Mesothelial cell of epicardium (in vitro differentiated cells): ENCODE measurements around the gene ECEL1. TPM values are rescaled to one million over a fixed set of nuclear protein-coding genes. Genes with fewer than 3 reads are reported as not detected.

ENCODE experiments used
- DNase-seq, 2 experiments: peaks; one replicate each; pipeline ENCODE4 v3.0.0; 2021; ENCODE audit warnings: low spot score in 2 of 2; ENCODE audit not compliant: unreplicated experiment in 2 of 2
- H3K27ac Mint-ChIP-seq: 2 replicates; pipeline ENCODE4 v1.8.0; 2021; ENCODE audit warnings: mixed read lengths
- H3K27me3 Mint-ChIP-seq: 2 replicates; pipeline ENCODE4 v1.8.0; 2021; ENCODE audit warnings: low read depth, mixed read lengths
- H3K36me3 Mint-ChIP-seq: 2 replicates; pipeline ENCODE4 v1.8.0; 2021; ENCODE audit warnings: mixed read lengths
- H3K4me1 Mint-ChIP-seq: 2 replicates; pipeline ENCODE4 v1.8.0; 2021; ENCODE audit warnings: mixed read lengths
- H3K4me3 Mint-ChIP-seq: 2 replicates; pipeline ENCODE4 v1.8.0; 2021; ENCODE audit warnings: mild to moderate bottlenecking, moderate library complexity, mixed read lengths
- H3K9me3 Mint-ChIP-seq: 2 replicates; pipeline ENCODE4 v1.8.0; 2021; ENCODE audit warnings: mixed read lengths
- total RNA-seq: library from RNA; stranded (reverse); gene quantifications from 3 replicates; pipeline ENCODE4 v1.2.1, GENCODE V29; 2021
- TF ChIP-seq, protein P1 (sequence below): fragments of 200-600 bp; sonication (generic); IDR thresholded peaks from one replicate; pipeline ENCODE4 v1.5.0; 2021; ENCODE audit warnings: antibody characterized with exemption; ENCODE audit not compliant: unreplicated experiment

Gene ECEL1
- total RNA-seq, 1 donor from 2014 or later = 8.8 TPM

DNA sequence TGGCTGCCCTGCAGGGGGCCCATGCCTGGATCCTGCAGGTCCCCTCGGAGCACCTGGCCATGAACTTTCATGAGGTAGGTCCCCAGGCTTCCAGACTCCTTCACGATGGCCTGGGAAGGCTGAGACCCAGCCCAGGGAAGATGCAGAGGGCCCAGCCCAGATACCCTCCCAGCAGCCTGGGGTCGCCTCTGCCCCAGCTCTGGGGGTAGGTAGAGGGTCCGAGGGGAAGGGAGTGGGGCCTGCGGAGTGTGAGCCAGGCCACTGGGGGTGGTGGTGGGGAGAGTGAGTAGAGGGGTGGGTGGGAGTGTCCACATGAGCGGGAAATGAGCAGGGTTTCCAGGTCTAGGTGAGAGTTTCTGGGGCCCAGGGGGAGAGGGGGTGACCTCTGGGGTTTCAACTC, 37.1 kb upstream of the ECEL1 start:
- Mint-ChIP-seq H3K4me3 (no peak overlapping the region), H3K4me1 (peaks cover 4% of the 10 kb centered on the region)
- TF ChIP-seq, protein P1, sequence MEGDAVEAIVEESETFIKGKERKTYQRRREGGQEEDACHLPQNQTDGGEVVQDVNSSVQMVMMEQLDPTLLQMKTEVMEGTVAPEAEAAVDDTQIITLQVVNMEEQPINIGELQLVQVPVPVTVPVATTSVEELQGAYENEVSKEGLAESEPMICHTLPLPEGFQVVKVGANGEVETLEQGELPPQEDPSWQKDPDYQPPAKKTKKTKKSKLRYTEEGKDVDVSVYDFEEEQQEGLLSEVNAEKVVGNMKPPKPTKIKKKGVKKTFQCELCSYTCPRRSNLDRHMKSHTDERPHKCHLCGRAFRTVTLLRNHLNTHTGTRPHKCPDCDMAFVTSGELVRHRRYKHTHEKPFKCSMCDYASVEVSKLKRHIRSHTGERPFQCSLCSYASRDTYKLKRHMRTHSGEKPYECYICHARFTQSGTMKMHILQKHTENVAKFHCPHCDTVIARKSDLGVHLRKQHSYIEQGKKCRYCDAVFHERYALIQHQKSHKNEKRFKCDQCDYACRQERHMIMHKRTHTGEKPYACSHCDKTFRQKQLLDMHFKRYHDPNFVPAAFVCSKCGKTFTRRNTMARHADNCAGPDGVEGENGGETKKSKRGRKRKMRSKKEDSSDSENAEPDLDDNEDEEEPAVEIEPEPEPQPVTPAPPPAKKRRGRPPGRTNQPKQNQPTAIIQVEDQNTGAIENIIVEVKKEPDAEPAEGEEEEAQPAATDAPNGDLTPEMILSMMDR = no peak

DNA sequence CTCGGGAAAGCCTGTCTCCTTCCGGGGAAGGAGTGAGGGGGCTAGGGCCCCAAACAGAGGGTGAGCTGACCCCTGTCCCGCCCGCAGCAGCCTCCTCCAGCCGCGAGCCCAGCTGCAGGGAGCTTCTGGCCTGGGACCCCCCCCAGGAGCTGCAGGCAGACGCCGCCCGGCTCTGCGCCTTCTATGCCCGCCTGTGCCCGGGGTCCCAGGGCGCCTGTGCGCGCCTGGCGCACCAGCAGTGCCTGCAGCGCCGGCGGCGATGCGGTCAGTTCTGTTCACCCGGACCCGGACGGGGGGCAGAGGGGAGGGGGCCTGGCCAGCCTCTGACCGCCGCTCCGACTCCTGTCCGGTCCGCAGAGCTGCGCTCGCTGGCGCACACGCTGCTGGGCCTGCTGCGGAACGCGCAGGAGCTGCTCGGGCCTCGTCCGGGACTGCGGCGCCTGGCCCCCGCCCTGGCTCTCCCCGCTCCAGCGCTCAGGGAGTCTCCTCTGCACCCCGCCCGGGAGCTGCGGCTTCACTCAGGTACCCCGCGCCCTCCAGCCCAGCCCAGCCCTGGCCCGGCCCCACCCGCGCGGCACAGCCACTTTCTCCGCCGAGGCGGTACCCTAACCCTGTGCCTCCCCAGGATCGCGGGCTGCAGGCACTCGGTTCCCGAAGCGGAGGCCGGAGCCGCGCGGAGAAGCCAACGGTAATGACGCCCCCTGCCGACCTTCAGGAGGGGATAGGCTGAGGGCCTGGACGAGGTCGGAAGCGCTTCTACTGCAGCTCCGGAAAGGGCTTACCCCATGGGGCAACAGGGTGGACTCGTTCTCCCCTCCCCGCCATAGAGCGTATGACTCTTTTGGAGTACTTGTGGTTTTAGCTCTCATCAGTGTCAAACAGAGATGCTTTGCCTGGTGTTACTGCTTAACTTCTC, 36.3 kb upstream of the ECEL1 start:
- peaks cover 75% of the 10 kb centered on the region for H3K27me3 Mint-ChIP-seq
- DNase-seq = no peak

More for the DNA sequence above, 37.1 kb upstream of the ECEL1 start:
- no peak for DNase-seq
- no peaks in the 10 kb centered on the region for H3K9me3 Mint-ChIP-seq
- H3K36me3 Mint-ChIP-seq = no peaks in the 10 kb centered on the region
- H3K27me3 Mint-ChIP-seq = peaks cover 76% of the 10 kb centered on the region
- H3K27ac Mint-ChIP-seq = no peak overlapping the region

DNA sequence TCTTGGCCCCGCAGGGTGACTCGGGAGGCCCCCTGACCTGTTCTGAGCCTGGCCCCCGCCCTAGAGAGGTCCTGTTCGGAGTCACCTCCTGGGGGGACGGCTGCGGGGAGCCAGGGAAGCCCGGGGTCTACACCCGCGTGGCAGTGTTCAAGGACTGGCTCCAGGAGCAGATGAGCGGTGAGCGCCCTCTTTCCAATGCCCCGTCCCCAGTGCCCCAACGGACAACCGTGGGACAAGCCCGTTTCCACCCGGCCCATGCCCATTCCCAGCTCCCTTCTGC, 35.7 kb upstream of the ECEL1 start:
- Mint-ChIP-seq H3K4me1 (peaks cover 7% of the 10 kb centered on the region), H3K4me3 (no peak overlapping the region), H3K27ac (no peak overlapping the region), H3K27me3 (peaks cover 75% of the 10 kb centered on the region), H3K36me3 (no peaks in the 10 kb centered on the region), H3K9me3 (no peaks in the 10 kb centered on the region)
- DNase-seq = no peak
- TF ChIP-seq, protein P1 = no peak

More for the DNA sequence above, 36.3 kb upstream of the ECEL1 start:
- H3K36me3 Mint-ChIP-seq = no peaks in the 10 kb centered on the region
- H3K9me3 Mint-ChIP-seq = no peaks in the 10 kb centered on the region
- H3K27ac Mint-ChIP-seq = no peak overlapping the region
- H3K4me1 Mint-ChIP-seq = peaks cover 4% of the 10 kb centered on the region
- peak overlapping the region; percentile 38 for H3K4me3 Mint-ChIP-seq
- TF ChIP-seq, protein P1 = no peak

DNA sequence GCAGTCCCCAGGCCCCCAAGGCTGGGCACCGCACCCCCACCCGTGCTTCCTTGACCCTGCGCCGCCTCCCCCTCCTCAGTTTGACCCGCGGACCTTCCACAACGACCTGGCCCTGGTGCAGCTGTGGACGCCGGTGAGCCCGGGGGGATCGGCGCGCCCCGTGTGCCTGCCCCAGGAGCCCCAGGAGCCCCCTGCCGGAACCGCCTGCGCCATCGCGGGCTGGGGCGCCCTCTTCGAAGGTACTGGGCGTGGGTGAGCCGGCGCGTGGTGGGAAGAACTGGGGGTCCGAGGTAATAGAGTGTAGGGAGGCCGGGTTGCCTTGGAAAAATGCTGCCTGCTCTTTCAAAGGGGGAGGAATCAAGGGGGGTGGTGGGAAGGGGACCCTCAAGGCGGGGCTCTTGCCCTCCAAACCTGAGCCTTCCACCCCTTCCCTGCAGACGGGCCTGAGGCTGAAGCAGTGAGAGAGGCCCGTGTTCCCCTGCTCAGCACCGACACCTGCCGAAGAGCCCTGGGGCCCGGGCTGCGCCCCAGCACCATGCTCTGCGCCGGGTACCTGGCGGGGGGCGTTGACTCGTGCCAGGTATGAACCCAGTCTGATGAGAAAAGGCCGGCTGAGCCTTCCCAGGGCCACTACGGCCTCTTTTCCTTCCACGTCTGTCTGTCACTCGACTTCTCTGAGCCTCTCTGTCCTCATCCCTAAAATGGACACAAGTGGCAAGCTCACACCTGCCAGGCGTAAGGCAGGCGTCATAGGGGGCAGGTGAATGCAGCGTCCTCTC, 35.2 kb upstream of the ECEL1 start:
- DNase-seq = no peak
- no peaks in the 10 kb centered on the region for H3K36me3 Mint-ChIP-seq
- H3K4me1 Mint-ChIP-seq = peaks cover 8% of the 10 kb centered on the region
- peaks cover 73% of the 10 kb centered on the region for H3K27me3 Mint-ChIP-seq
- H3K9me3 Mint-ChIP-seq = no peaks in the 10 kb centered on the region
- TF ChIP-seq, protein P1 = no peak
- H3K4me3 Mint-ChIP-seq = no peak overlapping the region
- no peak overlapping the region for H3K27ac Mint-ChIP-seq

DNA sequence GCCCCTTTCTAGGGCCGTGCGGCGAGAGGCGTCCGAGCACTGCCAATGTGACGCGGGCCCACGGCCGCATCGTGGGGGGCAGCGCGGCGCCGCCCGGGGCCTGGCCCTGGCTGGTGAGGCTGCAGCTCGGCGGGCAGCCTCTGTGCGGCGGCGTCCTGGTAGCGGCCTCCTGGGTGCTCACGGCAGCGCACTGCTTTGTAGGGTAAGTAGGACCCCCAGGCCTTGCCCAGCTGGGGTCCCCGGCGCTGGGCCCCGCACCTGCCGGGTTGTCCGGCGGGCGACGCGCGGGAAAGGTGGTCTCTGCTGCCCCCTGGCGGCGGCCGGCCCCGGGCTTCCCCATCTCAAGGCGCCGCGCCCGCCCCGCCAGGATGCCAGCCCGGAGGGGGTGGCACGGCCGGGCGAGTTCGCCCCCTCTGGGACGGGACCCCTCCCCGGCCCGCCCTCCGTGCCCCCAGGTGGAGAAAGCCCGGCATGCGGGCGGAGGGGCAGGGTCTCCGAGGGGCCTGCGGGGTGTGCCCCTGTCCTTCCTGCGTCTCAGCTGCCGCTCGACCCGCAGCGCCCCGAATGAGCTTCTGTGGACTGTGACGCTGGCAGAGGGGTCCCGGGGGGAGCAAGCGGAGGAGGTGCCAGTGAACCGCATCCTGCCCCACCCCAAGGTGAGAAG, 34.5 kb upstream of the ECEL1 start:
- no peak overlapping the region for H3K27ac Mint-ChIP-seq
- H3K36me3 Mint-ChIP-seq = no peaks in the 10 kb centered on the region
- TF ChIP-seq, protein P1 = peak; percentile 99
- H3K27me3 Mint-ChIP-seq = peaks cover 73% of the 10 kb centered on the region
- peaks cover 8% of the 10 kb centered on the region for H3K4me1 Mint-ChIP-seq
- H3K4me3 Mint-ChIP-seq = no peak overlapping the region
- peak; percentile 61 to 85 for DNase-seq
- no peaks in the 10 kb centered on the region for H3K9me3 Mint-ChIP-seq
